Testis (tissue), 2 donors: ENCODE results near the gene MLH3.

Experiments
- CTCF ChIP-seq, 3 experiments: fragments of 450-650 bp in 2 of 3; fragments of 200-600 bp in 1 of 3; sonication (generic) in 1 of 3; IDR thresholded peaks; one replicate each; pipeline ENCODE4 v1.5.1; 2016 to 2019; ENCODE audit warnings: antibody characterized with exemption in 3 of 3, mild to moderate bottlenecking in 2 of 3, moderate library complexity in 1 of 3
- POLR2A ChIP-seq: fragments of 450-650 bp; IDR thresholded peaks from one replicate; pipeline ENCODE4 v1.6.1; 2017; ENCODE audit warnings: antibody characterized with exemption, mild to moderate bottlenecking, moderate library complexity

- no peak for TF ChIP-seq CTCF (IDR thresholded peaks at IDR 0.05)
- TF ChIP-seq POLR2A, result no peak
These were observed 86.3 kb downstream of the MLH3 start for GRCh38 chr14:74964787-74965485.
